Pancreas (tissue), 10 donors: Measurements from ENCODE around the gene KRT86. TPM values are rescaled to one million over a fixed set of nuclear protein-coding genes. Genes with fewer than 3 reads are reported as not detected.

Source experiments
- ATAC-seq, 4 donors: fragments of 200-7000 bp; cut with Tn5 transposase; one replicate each; pipeline versions ENCODE4 v1.8.0 to v1.9.1; 2020; ENCODE audit warnings: mild to moderate bottlenecking in 4 of 4, moderate library complexity in 4 of 4
- DNase-seq, 6 donors: peaks; one replicate each; pipeline ENCODE4 v3.0.0-alpha.2; 2020
- FAIRE-seq: peaks from 2 replicates; lab custom pipeline; 2012; peaks lifted over from hg19 to GRCh38; lab: Jason Lieb, UNC
- H3K27ac ChIP-seq, 4 donors: fragments of 200-600 bp; sonication (generic); 1 replicate in 3 of 4; 2 replicates in 1 of 4; pipeline versions ENCODE4 v1.5.0 to v1.8.0; 2020
- H3K27me3 ChIP-seq, 4 donors: fragments of 200-600 bp; one replicate each; pipeline ENCODE4 v1.8.0; 2021
- H3K36me3 ChIP-seq, 3 donors: fragments of 200-600 bp; sonication (generic) in 1 of 3; one replicate each; pipeline versions ENCODE4 v1.5.0 to v1.8.0; 2020 to 2021
- H3K4me1 ChIP-seq, 3 donors: fragments of 200-600 bp; one replicate each; pipeline ENCODE4 v1.8.0; 2021
- H3K4me3 ChIP-seq, 4 donors: fragments of 200-600 bp; sonication (generic) in 2 of 4; one replicate each; pipeline versions ENCODE4 v1.5.0 to v1.8.0; 2020 to 2021
- H3K9me3 ChIP-seq, 4 donors: fragments of 200-600 bp; one replicate each; pipeline ENCODE4 v1.8.0; 2021
- CTCF ChIP-seq, 4 donors: fragments of 200-600 bp; sonication (generic) in 3 of 4; IDR thresholded peaks; one replicate each; pipeline versions ENCODE4 v1.5.0 to v1.8.0; 2021; ENCODE audit warnings: antibody characterized with exemption in 4 of 4
- WGBS, 2 donors: extraction: QIAGEN DNeasy Blood & Tissue Kit; methylation state at CpG; one replicate each; pipeline ENCODE4 v1.1.7; 2013; 5-methylcytosine and 5-hydroxymethylcytosine counted together
- intact Hi-C, 3 donors: fragments of 100-400 bp; cut with DNase I; formaldehyde crosslinking; loops; one replicate each; pipeline versions ENCODE4 v1.11.1 to v1.14.2; 2022
- polyA plus RNA-seq, 2 donors: library from polyadenylated mRNA; stranded (reverse); fragments of 200-250 nt; gene quantifications; one replicate each; pipeline ENCODE4 v1.2.3, GENCODE V29; 2013
- total RNA-seq, 6 donors: library from RNA; stranded (reverse); fragmentation: NEBNext Ultra II Directional in 4 of 6; extraction: Animal tissue kit (Norgen Biotek cat#: 25700) in 4 of 6; gene quantifications; one replicate each; pipeline versions ENCODE4 v1.2.1 to v1.2.4, GENCODE V29; 2021 to 2023
- donor health status: healthy with polysubstance abuse.
- donor health status: DM: no; HTN: no; CAD: no; lungs with moderate emphysema.
- donor health status: DM: no; HTN: no; CAD: no.
- donor health status: control.
- donor health status: control.
- donor health status: Bipolar disorder and iron deficiency.
- donor health status: DM: yes; HTN: yes; CAD: no.
- donor health status: DM: no; HTN: no; CAD: no.
- donor health status: DM: no; HTN: no; CAD: no.
- donor health status: DM: yes; HTN: yes; CAD: no.

The KRT86 gene
- total and polyA plus RNA-seq, 8 donors: 0.60 to 3.3 (median 1.8) TPM

DNA sequence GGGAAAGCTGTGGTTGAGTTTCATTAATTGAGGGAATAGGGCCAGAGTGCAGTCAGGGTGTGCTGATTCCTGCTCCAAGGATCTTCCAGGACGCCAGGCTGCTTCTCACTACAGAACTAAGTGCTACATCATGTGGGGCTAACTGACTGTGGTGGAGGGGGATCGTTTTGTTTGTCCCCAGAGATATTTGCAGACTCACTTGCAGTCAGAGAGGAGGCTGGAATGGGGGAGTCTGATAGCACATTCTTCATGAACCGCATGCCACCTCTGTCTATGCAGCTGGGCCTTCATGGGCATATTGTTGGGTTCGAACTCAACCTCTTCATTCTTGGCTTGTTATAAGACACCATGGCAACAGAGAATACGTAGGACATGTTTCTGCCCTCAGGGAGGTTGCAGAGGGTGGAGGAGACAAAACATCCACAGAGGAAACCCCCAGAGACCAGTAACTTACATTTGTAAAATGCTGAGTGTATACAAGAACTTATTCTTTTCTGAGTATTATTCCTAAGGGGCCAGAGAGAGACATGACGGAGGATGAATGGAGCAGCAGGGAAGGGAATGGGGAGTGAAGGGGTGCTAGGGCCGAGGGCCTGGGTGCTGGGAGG, 28.4 kb upstream of the KRT86 start:
- ATAC-seq: no peak
- FAIRE-seq: no peak
- no peak for TF ChIP-seq CTCF (IDR thresholded peaks at IDR 0.05)
- DNase-seq: no peak
- Histone ChIP-seq H3K9me3 (no peaks in the 10 kb centered on the region), H3K4me1 (peaks cover 67 to 72% (median 69%) of the 10 kb centered on the region in 3 donors), H3K36me3 (no peaks in the 10 kb centered on the region), H3K4me3 (peak overlapping the region in 2 of 4 donors; percentile 6 to 43), H3K27me3 (no peaks in the 10 kb centered on the region), H3K27ac (peak overlapping the region; percentile 80 to 96 (median 92))
- 64 to 73% methylated on average over 7 of the region's 7 CpGs for WGBS, 2 donors
- intact Hi-C loops: no loop called here

DNA sequence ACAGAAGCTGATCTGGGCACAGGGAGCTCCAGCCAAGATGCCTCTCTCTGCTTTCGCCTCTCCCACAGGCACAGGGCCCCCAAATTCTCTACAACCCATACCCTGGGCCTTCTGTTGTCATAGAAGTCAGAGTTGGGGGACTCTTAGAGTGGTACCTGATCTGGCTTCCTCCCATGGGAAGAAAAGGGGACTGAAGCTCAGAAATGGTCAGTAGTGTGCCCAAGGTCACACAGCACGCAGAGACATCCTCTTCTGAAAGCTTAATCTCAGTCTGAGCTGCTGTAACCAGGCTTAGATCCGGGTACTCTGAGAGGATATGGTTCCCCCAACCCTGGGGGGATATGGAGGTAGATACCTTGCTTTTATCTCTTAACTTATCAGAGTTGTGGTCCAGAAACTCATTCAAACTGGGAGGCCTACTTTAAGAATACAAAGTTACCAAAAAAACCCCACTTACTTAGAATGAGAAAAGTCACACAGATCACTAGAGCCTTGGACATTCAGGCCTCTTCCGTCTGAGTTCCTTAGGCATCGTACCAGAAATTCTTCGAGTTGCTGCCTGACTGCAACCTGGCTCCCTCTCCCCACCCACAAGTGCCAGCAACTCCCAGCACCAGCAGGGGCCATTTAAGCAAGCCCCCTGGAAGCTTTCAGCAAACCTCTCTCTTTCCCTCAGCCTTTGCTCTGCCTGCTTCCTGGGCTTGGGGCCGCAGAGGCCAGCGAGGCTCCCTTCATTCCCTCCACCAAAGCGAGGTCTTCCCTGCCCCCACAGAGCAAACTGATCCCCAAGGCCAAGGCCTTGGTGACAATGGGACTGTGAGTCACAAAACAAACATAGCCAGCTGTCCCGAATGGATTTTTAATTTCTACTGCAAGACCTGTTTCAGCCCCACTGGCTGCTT, 27.5 kb upstream of the KRT86 start:
- no peak for FAIRE-seq
- no peak for TF ChIP-seq CTCF (IDR thresholded peaks at IDR 0.05)
- WGBS, 2 donors: 21 to 25% methylated on average over 10 of the region's 10 CpGs

DNA sequence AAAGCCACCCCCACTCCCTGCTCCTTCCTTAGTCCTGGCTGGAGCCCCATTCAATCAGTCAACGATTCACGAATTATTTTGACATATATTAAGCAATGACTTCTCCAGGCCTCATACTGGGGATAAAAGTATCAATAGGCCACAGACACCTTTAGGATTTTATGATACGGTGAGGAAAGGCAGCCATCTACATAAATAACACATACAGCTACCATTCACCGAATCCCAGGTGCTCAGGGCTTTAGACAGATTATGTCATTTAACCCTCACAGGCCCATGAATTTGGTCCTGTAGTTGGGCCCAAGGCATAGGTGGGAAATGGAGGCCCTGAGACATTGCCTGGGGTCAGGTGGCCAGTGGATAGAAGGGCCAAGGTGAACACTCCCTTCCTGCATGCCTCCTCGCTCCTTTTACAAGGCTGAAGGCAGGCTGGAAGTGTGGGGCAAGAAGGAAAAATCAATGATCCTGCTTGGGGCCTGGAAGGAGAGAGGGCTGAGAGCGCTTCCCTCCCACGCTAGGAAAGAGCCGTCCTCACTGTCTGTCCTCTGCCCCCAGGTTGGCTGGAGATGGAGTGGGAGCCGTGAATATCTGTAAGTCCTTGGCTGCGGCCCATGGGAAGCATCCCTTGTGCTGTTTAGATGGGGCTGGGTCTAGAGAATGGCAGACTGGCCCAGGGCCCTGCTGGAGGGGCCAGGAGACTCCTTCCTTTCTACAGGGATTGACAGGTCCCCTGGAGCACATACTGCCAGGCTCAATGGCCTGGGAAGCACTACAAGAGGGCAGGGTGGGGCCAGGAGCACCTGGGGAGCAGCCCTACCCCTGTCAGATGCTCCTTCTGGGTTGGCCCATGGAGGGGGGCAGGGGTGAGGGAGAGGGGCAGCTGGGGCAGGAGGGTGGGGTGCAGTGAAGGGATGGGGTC, 26.6 kb upstream of the KRT86 start:
- Histone ChIP-seq H3K4me3 (peak overlapping the region in 1 of 4 donors; percentile 43), H3K27ac (peak overlapping the region; percentile 80 to 96 (median 92)), H3K9me3 (no peaks in the 10 kb centered on the region), H3K27me3 (no peaks in the 10 kb centered on the region), H3K4me1 (peaks cover 64 to 71% (median 69%) of the 10 kb centered on the region in 3 donors), H3K36me3 (no peaks in the 10 kb centered on the region)
- 22% methylated on average over 10 of the region's 10 CpGs for WGBS, 2 donors
- ATAC-seq (no peak), FAIRE-seq (no peak), DNase-seq (peak in 4 of 6 donors; percentile 31 to 51 (median 42))
- intact Hi-C loops: no loop called here
- no peak for TF ChIP-seq CTCF (IDR thresholded peaks at IDR 0.05)

More for the DNA sequence above, 27.5 kb upstream of the KRT86 start:
- Histone ChIP-seq H3K4me3 (peak overlapping the region in 2 of 4 donors; percentile 6 to 43), H3K36me3 (no peaks in the 10 kb centered on the region), H3K4me1 (peaks cover 69 to 72% (median 70%) of the 10 kb centered on the region in 3 donors), H3K9me3 (no peaks in the 10 kb centered on the region), H3K27me3 (no peaks in the 10 kb centered on the region), H3K27ac (peak overlapping the region; percentile 80 to 96 (median 92))
- peak; percentile 62 to 76 (median 68) for ATAC-seq
- intact Hi-C loops: no loop called here
- peak; percentile 76 to 93 (median 86) for DNase-seq

GRCh38 chr12:52248541-52249461, 25.6 kb upstream of the KRT86 start:
- intact Hi-C loops: no loop called here
- Histone ChIP-seq H3K4me3 (peak overlapping the region in 2 of 4 donors; percentile 15 to 43), H3K4me1 (peaks cover 55 to 62% (median 60%) of the 10 kb centered on the region in 3 donors), H3K36me3 (no peaks in the 10 kb centered on the region), H3K27me3 (no peaks in the 10 kb centered on the region), H3K9me3 (no peaks in the 10 kb centered on the region), H3K27ac (peak overlapping the region; percentile 80 to 96 (median 92))
- DNase-seq: peak; percentile 81 to 95 (median 92)
- WGBS, 2 donors: 65 to 67% methylated on average over 16 to 18 of the region's 18 CpGs
- FAIRE-seq: no peak
- peak; percentile 53 to 73 (median 66) for ATAC-seq
- no peak for TF ChIP-seq CTCF (IDR thresholded peaks at IDR 0.05)
